ENCODE data around the gene NUP62. TPM values are rescaled to one million over a fixed set of nuclear protein-coding genes. Genes with fewer than 3 reads are reported as not detected.

Gene NUP62
- total and polyA plus RNA-seq, 2 of the 4 experiments (the other 2 are of a cell fraction), result 21.3 to 29.7 TPM

GRCh38 chr19:49896863-49897621 lies 32.3 kb downstream of the NUP62 start, which contains the start of gene IL4I1:
TSS of gene IL4I1 (minus strand) at chr19:49896887. CDS start at chr19:49896160, 727 bp downstream.
- dilution Hi-C loops (cut with HindIII; ENCODE audit: low sequenced_read_pairs, unreplicated experiment), result no loop called here
- H2AK9ac ChIP-seq (replicated peaks; ENCODE audit: low read depth, low read length, poor library complexity), result peak within 1 kb of the TSS; percentile 87
- H3K56ac ChIP-seq (ENCODE audit: extremely low read depth, insufficient read depth, low read length), result no peak within 1 kb of the TSS
- BruUV-seq (replicated peaks), result no TSS peak
- peak within 1 kb of the TSS; percentile 61 for H3K4ac ChIP-seq (ENCODE audit: low read depth, low read length)
- no peaks in the 10 kb centered on the region for H4K20me1 ChIP-seq (ENCODE audit: insufficient read depth, low read length)
- H3K18ac ChIP-seq (ENCODE audit: low read depth, low read length), result no peak within 1 kb of the TSS
- DNase-seq (peak; percentile 42), ATAC-seq (ENCODE audit: low read depth) (peak; percentile 21; the same call in 1 of the 2 replicates)
- no peak within 1 kb of the TSS for H2BK5ac ChIP-seq (ENCODE audit: low read depth, low read length, poor library complexity, severe bottlenecking)
- H3K9me1 ChIP-seq (ENCODE audit: insufficient read depth, low read length), result no peaks in the 10 kb centered on the region
- intact Hi-C loops (cut with micrococcal nuclease), result no loop called here
- TF ChIP-seq RAD21 (IDR thresholded peaks at IDR 0.05; ENCODE audit: low read length), result no peak
- peak within 1 kb of the TSS; percentile 78; the same call in 1 of the 3 replicates for H2BK15ac ChIP-seq (ENCODE audit: low read depth, low read length)
- H3K23ac ChIP-seq (ENCODE audit: low read depth, low read length), result no peak within 1 kb of the TSS; the same call in 1 of the 2 replicates
- H2BK120ac ChIP-seq (ENCODE audit: low read depth, low read length), result peak within 1 kb of the TSS; percentile 83
- peak within 1 kb of the TSS; percentile 75 for H2AK5ac ChIP-seq (ENCODE audit: low read depth, low read length)
- peaks cover 8% of the 10 kb centered on the region for H3K4me1 ChIP-seq (ENCODE audit: control insufficient read depth, insufficient read depth, low read length)
- peak within 1 kb of the TSS; percentile 87 for H2AFZ ChIP-seq (replicated peaks; ENCODE audit: low read length, poor library complexity)
- H3K4me2 ChIP-seq (ENCODE audit: low read depth, low read length), result 0 out of 2 replicates have a peak within 1 kb of the TSS, but pooled peaks have one; percentile 30
- CTCF ChIA-PET, result no interaction called here
- peak within 1 kb of the TSS; percentile 62 for H2BK20ac ChIP-seq (ENCODE audit: low read depth, low read length)
- H3K14ac ChIP-seq (replicated peaks; ENCODE audit: low read depth, low read length), result peak within 1 kb of the TSS; percentile 68; the same call in 1 of the 2 replicates
- no peak within 1 kb of the TSS for H3K9ac ChIP-seq (ENCODE audit: low read depth, low read length)
- no peak within 1 kb of the TSS for H3K27ac ChIP-seq (ENCODE audit: insufficient read depth, low read length)
- H3K9me3 ChIP-seq (ENCODE audit: control insufficient read depth, insufficient read depth, low read length), result no peaks in the 10 kb centered on the region
- 74% methylated on average over 5 of the region's 20 CpGs; no CpG with 5 or more reads in 1 of the 2 experiments for WGBS, 2 experiments (ENCODE audit: extremely low coverage in 2 of 2, insufficient read length in 1 of 2)
- in situ Hi-C loops (cut with MboI; ENCODE audit: low sequenced_read_pairs), result no loop called here
- peaks cover 5% of the 10 kb centered on the region; the same call in 1 of the 2 replicates for H3K27me3 ChIP-seq (ENCODE audit: control insufficient read depth, insufficient read depth, low read length)
- H4K5ac ChIP-seq (ENCODE audit: low read depth, low read length), result 0 out of 2 replicates have a peak within 1 kb of the TSS, but pooled peaks have one; percentile 37
- no peak within 1 kb of the TSS for H3K4me3 ChIP-seq (ENCODE audit: insufficient read depth, low read depth, low read length)
- no peaks in the 10 kb centered on the region for H3K79me1 ChIP-seq (ENCODE audit: low read depth in 1 of 2, low read length in 2 of 2)
- H3K36me3 ChIP-seq (ENCODE audit: control insufficient read depth, insufficient read depth, low read length), result no peaks in the 10 kb centered on the region
- peak within 1 kb of the TSS; percentile 59 for H4K91ac ChIP-seq (ENCODE audit: insufficient read depth, low read depth, low read length)
- H4K8ac ChIP-seq (ENCODE audit: low read depth in 2 of 2, low read length in 2 of 2), result peak within 1 kb of the TSS; percentile 69 to 70; a peak in 2 of 4 replicates
- POLR2A ChIA-PET (ENCODE audit: unreplicated experiment), result no interaction called here
